Adipose tissue (tissue), 3 donors: Measurements from ENCODE around the gene AXDND1. TPM values are rescaled to one million over a fixed set of nuclear protein-coding genes. Genes with fewer than 3 reads are reported as not detected.

Experiments used
- H3K27ac ChIP-seq: one replicate; pipeline ENCODE4 v1.5.1; 2013; ENCODE audit warnings: low read depth, low read length
- WGBS, 3 donors: extraction: QIAGEN DNeasy Blood & Tissue Kit; methylation state at CpG; one replicate each; pipeline ENCODE4 v1.1.7; 2013; 5-methylcytosine and 5-hydroxymethylcytosine counted together
- polyA plus RNA-seq, 3 donors: library from polyadenylated mRNA; stranded (reverse); fragments of 200-250 nt; gene quantifications; one replicate each; pipeline ENCODE4 v1.2.3, GENCODE V29; 2013
- donor health status: healthy with polysubstance abuse.
- donor health status: Bipolar disorder and iron deficiency.
- donor health status: healthy.

Gene AXDND1
- polyA plus RNA-seq, 3 donors = 0.15 to 0.28 TPM; not detected in 1

- 14 to 15% (median 15%) methylated on average over 72 to 75 of the region's 75 CpGs for WGBS, 3 donors
- no peak within 1 kb of the TSS for H3K27ac ChIP-seq
Measured at GRCh38 chr1:179591592-179592580, 226.1 kb downstream of the AXDND1 start, which contains the start of gene TDRD5. TDRD5 (plus strand) TSS chr1:179591832; CDS start chr1:179592616, 784 bp downstream.

- H3K27ac ChIP-seq = no peak overlapping the region
Measured at GRCh38 chr1:179598631-179599030, 232.9 kb downstream of the AXDND1 start.

GRCh38 chr1:179599623-179600249 lies 234.0 kb downstream of the AXDND1 start:
- H3K27ac ChIP-seq = no peak overlapping the region

More at GRCh38 chr1:179598631-179599030, 232.9 kb downstream of the AXDND1 start:
- 32 to 55% (median 38%) methylated on average over 1 of the region's 1 CpG for WGBS, 3 donors

- 71 to 89% (median 86%) methylated on average over 1 of the region's 1 CpG for WGBS, 3 donors
- H3K27ac ChIP-seq = no peak overlapping the region
Measured at GRCh38 chr1:179601093-179601492, 235.3 kb downstream of the AXDND1 start.

Other genes starting within 250 kb of the AXDND1 start
- 1 to 10 TPM; 2.6 to 9.7 (median 6.2) TPM for gene ABL2, start 136.3 kb upstream of the AXDND1 start, polyA plus RNA-seq
- gene SOAT1, start 72.2 kb upstream of the AXDND1 start, polyA plus RNA-seq = 10 to 100 TPM in 1 of 3 donors, 1 to 10 TPM in 2; 4.5 to 11.8 (median 8.2) TPM
- not detected for gene NPHS2, start 210.0 kb downstream of the AXDND1 start, polyA plus RNA-seq
- gene TDRD5, start 225.9 kb downstream of the AXDND1 start, polyA plus RNA-seq = under 1 TPM; 0.15 to 0.67 (median 0.31) TPM